GM18498 (cell line): ENCODE results near the gene RNF31.
"Not testable (repeated sequence)": the region's sequence is repeated elsewhere in the genome, so short reads cannot be mapped to it uniquely, and the experiment has no call there.

Experiments
- ATAC-seq: cut with Tn5 transposase; IDR thresholded peaks from one replicate; pipeline ENCODE4 v1.9.1; 2021; ENCODE audit warnings: mild to moderate bottlenecking, moderate library complexity; ENCODE audit not compliant: unreplicated experiment

The RNF31 gene

DNA sequence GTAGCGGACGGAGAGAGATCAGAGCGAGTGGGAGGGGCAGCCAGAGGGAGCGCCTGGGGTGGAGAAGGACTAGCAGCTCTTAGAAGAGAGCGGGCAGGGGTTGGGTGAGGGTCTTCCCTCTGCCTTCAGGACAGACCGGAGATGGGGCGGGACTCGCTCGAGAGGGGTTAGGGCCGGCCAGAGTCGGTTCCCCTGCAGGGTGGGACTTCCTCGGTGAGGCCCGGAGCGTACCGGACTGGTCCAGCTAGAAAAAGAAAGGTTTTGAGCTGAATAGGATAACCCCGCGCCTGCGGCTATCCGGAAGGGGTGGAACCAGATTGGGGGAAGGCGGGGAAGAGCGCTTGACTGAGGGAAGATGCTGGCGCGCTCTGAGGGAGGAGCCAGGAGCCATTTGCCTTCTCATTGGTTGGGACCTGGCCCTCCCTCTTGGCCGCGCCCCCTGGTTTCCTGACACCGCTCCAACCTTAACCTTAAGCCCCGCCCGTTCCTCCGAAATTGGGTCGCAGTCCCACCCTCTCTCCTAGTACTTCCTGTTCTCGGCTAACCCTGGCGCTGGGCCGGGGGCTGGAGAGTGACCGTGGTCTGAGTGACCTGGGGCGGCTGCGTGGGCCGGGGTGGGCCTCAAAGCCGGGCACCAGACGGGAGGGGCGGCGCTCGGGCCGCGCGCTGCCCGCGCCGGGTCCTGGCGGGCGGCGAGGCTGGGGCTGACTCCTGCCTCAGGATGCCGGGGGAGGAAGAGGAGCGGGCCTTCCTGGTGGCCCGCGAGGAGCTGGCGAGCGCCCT is at the start of gene RNF31:
RNF31 (plus strand) TSS at position 521 of the 783 bp plus-strand sequence; CDS start at position 722, 201 bp downstream.
- peak; percentile 79 for ATAC-seq

DNA sequence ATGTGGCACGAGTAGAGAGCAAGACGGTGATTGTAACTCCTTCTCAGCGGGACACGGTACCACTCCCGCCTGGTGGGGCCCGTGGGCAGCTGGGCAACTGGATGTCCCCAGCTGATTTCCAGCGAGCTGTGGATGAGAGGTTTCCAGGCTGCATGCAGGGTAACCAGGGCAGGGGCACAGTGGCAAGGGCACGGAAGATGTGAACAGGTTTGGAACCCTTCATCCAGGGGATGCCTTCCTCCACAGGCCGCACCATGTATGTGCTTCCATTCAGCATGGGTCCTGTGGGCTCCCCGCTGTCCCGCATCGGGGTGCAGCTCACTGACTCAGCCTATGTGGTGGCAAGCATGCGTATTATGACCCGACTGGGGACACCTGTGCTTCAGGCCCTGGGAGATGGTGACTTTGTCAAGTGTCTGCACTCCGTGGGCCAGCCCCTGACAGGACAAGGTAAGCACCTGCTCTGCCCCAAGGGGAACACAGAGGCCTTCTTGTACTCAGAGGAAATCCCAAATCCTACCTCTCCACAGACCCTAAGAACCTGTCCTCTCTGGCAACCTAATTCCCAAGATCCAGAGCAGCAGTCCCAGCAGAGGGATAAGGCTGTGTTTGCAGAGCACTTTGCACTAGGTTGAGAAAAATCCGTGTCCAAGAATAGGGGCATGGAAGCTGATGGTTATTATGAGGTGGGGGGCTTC is 48.9 kb upstream of the RNF31 start:
- ATAC-seq: no peak

DNA sequence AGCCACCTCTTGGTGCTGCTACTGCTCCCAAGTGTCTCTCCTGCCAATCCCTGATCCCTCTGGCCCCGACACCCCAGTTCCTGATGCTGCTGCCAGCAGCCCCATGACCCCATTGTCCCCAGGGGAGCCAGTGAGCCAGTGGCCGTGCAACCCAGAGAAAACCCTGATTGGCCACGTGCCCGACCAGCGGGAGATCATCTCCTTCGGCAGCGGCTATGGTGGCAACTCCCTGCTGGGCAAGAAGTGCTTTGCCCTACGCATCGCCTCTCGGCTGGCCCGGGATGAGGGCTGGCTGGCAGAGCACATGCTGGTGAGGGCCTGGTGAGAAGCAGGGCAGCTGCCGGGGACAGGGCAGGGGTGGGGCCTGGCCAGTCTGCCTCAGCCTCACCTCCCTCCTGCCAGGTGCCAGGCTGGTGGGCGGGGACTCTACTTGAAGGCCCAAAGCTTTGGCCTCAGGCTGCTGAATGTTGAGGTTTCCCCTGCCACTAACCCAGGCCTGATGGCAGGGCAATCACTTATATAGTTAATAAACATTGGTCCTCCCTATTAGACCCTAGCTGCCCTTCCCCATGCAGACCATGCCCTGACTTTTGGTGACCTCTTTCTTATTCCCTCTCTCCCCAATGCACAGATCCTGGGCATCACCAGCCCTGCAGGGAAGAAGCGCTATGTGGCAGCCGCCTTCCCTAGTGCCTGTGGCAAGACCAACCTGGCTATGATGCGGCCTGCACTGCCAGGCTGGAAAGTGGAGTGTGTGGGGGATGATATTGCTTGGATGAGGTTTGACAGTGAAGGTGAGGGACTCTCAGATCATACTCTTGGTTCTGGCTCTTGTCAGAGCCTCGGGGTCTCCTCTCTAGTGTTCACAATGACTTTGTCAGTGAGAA is 48.1 kb upstream of the RNF31 start:
- no peak for ATAC-seq

GRCh38 chr14:24100197-24100981 is 46.9 kb upstream of the RNF31 start:
- ATAC-seq: no peak

GRCh38 chr14:24100982-24101494 is 46.3 kb upstream of the RNF31 start:
- no peak for ATAC-seq

DNA sequence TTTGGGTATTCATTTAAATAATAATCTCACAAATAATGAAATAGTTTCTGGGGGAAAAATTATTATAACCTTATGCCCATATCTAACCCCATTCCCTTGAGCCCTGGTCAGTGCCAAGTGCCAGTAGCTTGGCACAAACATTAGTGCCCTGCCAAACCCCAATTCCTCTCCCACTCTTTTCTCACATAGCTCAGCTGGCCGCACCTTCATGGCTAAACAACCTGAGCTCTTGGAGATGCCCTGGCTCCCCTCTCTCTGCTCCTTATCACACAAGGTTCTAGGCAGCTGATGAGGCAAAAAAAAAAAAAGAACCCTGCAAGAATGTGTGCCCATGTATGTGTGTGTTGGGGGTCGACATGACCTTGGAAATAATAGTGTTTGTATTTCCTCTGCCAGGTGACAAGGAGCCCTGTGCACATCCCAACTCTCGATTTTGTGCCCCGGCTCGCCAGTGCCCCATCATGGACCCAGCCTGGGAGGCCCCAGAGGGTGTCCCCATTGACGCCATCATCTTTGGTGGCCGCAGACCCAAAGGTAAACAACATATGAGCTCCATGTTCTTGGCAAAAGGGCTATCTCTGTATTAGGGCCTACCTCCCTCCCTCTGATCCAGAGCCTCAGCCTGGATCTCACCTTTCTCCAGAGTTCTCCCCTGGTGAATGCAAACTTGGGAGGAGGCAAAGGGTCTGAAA is 44.8 kb upstream of the RNF31 start:
- ATAC-seq: no peak

GRCh38 chr14:24103451-24103850 is 43.8 kb upstream of the RNF31 start:
- no peak for ATAC-seq

GRCh38 chr14:24105609-24106239 is 41.6 kb upstream of the RNF31 start:
- not testable (repeated sequence) for ATAC-seq

GRCh38 chr14:24106672-24107271 is 40.5 kb upstream of the RNF31 start:
- no peak for ATAC-seq

DNA sequence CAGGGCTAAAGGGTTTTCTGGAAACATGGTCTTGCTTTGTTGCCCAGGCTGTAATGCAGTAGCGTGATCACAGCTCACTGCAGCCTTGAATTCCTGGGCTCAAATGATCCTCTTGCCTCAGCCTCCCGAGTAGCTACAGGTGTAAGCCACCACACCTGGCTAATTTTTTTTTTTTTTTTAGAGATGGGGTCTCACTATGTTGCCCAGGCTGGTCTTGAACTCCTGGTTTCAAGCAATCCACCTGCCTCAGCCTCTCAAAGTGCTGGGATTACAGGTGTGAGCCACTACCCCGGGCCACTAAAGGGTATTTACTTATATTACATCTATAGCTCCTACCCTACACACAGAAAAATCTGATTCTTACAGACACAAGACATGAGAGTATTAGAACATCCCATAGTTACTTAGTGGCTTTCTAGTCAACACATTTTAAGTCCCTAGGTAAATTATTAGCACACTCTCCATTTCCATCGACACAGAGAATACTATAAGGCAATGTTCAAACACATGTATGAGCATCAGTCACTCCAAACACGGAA is 38.9 kb upstream of the RNF31 start:
- peak; percentile 33 for ATAC-seq

- no peak for ATAC-seq
These were observed 37.2 kb upstream of the RNF31 start for GRCh38 chr14:24110060-24110459.

DNA sequence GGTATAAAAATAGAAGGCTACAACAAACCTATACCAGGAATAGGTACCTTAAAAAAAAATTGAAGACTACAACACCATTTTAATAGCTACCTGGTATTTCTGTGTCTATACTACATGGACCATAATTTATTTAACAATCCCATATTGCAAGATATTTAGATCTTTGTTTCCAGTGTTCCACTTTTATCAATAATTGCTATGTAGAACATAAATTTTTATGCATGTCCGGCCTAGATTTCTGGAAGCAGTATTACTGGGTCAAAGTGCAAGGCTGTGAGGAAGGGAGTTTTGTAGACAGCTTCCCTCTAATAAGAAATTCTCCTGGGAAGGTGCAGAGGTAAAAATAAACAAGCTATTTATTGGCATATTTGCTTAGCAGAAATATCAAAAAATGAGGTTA is 36.8 kb upstream of the RNF31 start:
- no peak for ATAC-seq

- no peak for ATAC-seq
These were observed 33.9 kb upstream of the RNF31 start for GRCh38 chr14:24113379-24113800.

GRCh38 chr14:24113801-24114531 is 33.3 kb upstream of the RNF31 start:
- peak; percentile 31 for ATAC-seq

DNA sequence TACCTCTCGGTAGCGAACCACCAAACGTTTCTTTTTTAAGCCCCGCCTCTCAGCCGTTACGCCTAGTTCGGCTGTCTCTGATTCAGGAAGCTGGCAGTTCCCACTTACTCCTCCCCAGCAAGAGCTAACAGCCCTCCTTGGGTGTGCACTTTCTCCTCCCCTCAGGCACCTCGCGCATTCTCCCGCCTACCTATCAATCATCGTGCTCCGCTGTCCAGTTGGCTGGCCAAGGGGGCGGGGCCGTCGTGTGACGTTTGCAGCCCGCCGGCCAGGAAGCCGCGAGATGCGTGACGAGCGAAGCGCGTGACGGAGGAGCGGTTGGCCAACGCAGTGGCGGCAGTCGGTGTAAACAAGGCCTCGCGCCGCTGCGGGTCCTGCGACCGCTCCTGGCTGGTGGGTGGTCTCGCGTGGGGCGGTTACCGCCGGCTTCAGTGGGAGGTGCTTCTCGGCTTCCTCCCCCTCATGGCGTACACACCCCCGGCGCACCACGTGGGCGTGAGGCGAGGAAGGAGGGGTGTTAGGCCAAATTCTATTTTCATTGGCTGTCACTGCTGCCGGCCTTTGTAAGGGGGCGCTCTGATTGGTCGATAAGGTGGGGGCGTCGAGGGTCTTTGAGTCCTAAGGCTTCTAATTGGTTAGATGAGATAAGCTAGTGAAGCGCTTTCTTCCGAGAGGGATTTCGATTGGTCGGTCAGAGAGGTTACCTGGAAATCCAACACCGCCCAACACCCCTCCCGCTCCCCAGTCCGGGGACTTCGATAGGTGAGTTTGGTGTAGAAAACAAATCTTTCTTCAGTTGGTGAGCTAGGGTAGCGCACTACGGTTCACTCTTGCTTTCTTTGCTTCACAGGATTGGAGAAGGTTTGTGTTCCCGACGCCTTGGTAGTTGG is 32.5 kb upstream of the RNF31 start, which contains the start of the genes DCAF11 and NRL:
DCAF11 (plus strand) TSS at position 246 of the 890 bp plus-strand sequence. CDS start 818 bp downstream, outside the sequence.
NRL (minus strand) TSS at position 418 of the 890 bp plus-strand sequence. CDS start 32,101 bp downstream, outside the sequence.
- peak; percentile 87 for ATAC-seq

DNA sequence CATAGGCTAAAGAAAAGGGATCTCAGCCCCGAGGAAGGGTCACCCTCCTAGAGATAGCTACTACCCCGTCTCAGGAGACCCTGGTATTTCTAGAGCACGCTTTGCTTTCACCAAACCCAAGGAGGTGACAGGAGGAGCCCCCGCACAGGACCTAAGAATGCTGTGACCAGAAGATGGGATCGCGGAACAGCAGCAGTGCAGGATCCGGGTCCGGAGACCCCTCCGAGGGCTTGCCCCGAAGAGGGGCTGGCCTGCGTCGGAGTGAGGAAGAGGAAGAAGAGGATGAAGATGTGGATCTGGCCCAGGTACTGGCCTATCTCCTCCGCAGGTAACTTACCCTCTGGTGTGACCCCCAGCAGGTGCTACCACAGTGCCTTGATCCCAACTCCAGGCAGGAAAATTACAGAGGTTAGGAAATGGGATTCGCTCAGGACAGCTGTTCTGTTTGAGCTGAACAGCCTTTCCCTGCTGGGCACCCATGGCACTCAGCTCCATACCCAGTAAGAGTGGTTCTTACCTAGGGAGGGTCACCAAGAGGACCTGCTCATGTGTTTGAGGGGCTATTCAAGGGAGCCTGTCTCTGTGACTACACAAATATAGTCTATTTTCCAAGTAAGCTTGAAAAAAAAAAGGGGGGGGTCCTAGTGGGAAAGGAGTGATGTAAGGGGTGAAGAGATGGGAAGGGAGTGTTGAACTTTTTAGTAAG is 31.7 kb upstream of the RNF31 start:
- no peak for ATAC-seq
